GM18508 (cell line): Measurements from ENCODE around the gene ZNF599.
"Not testable (repeated sequence)": the region's sequence is repeated elsewhere in the genome, so short reads cannot be mapped to it uniquely, and the experiment has no call there.

Experiments
- ATAC-seq: cut with Tn5 transposase; IDR thresholded peaks from one replicate; pipeline ENCODE4 v1.9.1; 2021; ENCODE audit warnings: moderate number of reproducible peaks; ENCODE audit not compliant: insufficient read depth, unreplicated experiment

Gene ZNF599

DNA sequence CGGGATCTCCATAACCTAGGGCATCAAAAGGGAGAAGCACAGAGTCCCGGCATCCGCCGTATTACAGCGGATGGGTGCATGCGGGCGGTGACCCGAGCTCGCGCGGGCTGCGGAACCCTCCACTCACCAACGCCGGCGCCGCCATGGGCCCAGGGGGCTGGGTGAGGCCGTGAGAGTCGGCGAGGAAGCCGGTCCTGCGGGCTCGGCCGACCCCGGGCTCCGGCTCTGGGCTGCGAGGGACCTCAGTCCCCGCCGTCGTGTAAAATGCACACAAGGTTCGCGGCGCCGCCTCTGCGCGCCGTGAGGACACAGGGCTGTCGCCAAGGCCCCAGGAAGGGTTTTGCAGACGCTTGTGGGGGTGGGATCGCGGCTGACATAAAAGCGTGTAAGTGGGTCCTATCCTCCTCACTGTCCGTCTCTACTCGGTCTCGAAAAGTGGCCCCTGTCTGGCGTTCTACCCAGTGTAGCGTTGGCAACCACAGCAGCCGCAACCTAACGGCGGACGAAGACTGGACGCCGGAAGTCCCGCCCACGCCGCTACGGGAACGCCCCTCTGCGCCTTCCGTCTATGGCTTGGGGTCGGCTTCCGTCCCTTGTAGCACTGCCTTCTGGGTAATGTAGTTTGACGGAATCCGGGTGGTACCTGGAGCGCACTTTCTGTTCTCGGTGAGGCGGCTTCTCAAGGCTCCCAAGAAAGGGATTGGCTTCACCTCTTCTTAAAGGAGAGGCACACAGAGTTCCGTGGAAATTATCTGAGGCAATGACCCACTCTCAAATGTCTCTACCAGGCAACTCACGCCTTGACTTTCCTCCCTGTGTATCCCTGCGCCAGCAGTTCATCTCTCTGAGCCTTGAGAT, at the start of gene ZNF599:
Gene ZNF599 (minus strand): TSS at position 519 of the 858 bp plus-strand sequence. CDS start 374 bp downstream, at position 145.
- ATAC-seq, result peak; percentile 87

DNA sequence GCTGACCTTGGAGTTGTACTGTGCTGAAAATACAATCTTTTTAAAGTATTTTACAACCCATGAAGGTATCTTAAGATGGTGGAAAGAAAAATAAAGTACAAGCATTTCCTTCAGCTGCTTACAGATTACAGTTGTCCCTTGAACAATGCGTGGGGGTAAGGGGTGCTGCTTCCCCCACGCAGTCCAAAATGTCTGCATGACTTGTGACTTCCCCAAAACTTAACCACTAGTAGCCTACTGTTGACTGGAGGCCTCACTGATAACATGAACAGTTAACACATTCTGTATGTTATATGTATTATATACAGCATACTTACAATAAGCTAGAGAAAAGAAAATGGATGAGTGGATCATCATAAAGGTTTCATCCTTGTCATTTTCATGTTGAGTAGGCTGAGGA, 45.3 kb upstream of the ZNF599 start:
- no peak for ATAC-seq

DNA sequence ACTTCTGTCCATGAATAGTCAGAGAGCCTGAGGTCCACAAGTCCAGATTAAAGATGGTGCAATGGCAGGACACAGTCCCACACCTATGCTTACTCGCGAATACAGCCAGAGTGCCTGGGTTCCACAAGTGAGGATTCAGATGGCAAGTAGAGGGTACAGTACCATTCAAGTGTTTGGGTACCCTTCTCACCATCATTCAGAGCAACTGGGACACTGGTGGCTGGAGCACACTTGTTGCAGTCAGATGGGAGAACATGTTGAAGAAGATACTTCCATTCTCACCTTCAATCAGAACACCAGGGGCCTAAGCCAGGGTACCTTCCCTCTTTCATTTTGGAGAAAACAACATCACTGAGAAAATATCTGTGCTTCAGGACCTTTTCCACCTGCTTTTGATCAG, 43.7 kb upstream of the ZNF599 start:
- ATAC-seq, result no peak

- no peak for ATAC-seq
Measured at GRCh38 chr19:34808566-34808965, 35.6 kb upstream of the ZNF599 start.

- no peak for ATAC-seq
Measured at GRCh38 chr19:34806976-34807860, 34.2 kb upstream of the ZNF599 start.

DNA sequence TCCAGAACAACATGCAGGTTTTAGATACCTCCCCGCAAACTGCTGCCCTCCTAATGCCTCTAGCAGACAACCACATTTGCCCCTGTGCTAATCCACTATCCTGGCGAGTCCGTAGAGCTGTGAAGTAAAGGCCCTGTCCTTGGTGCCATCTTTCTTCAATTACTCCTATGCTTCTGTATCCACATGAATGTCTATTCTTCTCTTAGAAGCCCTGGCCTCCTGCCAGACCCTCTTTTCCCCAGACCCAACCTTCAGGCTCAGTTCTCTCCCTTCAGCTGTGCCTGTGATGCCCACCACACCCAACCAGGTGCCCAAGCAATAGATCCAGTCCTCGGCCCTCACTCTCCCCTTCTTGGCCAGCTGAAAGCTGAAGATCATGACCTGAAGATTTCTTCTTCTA, 31.1 kb upstream of the ZNF599 start:
- ATAC-seq, result no peak

DNA sequence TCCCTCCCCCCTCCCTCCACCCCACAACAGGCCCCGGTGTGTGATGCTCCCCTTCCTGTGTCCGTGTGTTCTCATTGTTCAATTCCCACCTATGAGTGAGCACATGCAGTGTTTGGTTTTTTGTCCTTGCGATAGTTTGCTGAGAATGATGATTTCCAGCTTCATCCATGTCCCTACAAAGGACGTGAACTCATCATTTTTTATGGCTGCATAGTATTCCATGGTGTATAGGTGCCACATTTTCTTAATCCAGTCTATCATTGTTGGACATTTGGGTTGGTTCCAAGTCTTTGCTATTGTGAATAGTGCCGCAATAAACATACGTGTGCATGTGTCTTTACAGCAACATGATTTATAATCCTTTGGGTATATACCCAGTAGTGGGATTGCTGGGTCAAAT, 23.9 kb upstream of the ZNF599 start:
- ATAC-seq, result not testable (repeated sequence)

DNA sequence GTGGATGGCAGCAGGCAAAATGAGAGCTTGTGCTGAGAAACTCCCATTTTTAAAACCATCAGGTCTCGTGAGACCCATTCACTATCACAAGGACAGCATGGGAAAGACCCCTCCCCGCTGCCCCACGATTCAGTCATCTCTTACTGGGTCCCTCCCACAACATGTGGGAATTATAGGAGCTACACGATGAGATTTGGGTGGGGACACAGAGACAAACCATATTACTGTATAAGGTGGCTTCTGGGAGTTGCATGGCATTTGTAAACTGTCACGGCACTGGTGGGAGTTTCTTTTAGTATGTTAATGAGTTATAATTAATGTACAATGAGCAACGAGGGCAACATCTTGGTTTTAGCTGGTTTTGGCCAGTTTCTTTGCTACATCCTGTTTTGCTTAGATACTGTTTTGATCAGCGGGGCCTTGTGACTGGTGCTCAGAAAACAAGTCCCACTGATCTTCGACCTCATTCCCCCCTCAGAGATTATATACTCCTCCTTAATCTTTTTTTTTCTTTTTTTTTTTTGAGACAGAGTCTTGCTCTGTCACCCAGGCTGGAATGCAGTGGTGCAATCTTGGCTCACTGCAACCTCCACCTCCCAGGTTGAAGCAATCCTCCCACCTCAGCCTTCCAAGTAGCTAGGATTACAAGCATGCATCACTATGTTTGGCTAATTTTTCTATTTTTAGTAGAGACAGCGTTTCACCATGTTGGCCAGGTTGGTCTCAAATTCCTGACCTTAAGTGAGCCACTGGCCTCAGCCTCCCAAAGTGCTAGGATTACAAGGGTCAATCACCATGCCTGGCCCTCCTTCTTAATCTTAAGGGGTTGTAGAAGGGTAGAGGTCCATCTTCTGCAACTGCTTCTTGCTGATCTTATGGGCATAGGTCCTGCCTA, 21.3 kb upstream of the ZNF599 start:
- no peak for ATAC-seq

- ATAC-seq, result no peak
Measured at GRCh38 chr19:34793565-34793964, 20.6 kb upstream of the ZNF599 start.

GRCh38 chr19:34788074-34788473, 15.1 kb upstream of the ZNF599 start:
- ATAC-seq, result no peak

DNA sequence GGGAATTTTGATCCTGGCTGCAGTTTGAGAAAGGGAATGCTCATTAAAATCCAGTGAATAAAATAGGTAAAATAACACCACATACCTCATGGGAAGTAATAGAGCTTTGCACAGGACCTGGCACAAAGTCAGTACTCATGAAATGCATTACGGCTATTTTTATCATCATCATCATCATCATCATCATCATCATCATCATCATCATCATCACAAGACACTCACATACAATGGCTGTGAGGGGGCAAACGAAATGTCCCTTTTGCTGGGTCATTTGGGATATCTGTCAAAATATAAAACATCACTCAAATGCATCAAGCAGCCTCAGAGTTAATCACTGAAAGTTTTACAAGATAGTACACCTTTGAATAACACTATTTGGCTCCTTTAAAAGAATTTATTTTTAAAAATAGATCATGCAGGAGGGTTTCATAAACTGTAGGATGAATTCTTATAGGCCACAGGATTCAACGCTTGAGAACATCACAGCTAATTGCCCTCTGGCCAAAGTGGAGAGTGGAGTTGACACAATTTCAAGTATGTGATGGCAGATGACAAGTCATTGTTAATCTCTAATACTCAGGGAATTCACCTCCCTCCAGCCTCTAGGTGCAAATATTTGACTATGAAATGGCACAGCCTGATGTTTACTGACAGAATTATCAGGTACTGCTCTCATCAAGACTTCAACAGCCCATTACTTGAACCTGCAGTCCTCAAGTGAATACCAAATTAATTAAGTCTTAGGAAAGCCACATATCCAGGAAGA, 14.2 kb upstream of the ZNF599 start:
- no peak for ATAC-seq

GRCh38 chr19:34786236-34786635, 13.2 kb upstream of the ZNF599 start:
- no peak for ATAC-seq

DNA sequence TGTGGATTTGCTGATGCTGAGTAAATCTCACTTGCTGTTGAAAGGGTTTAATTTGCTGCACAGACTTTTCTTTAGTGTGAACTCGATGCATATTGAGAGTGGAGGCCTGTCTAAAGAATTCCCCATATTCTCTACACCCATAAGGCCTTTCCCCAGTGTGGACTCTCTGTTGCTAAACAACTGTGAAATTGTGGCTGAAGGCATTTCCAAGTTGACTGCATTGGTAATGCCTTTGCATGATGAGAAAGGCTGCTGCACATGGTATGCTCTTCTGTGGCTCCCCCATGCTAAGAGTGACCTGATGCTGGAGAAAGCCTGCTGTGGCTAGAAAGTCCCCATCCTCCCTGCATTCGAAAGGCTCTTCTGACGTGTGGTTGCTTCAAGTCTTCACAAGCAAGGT, 6.6 kb upstream of the ZNF599 start:
- ATAC-seq, result no peak

DNA sequence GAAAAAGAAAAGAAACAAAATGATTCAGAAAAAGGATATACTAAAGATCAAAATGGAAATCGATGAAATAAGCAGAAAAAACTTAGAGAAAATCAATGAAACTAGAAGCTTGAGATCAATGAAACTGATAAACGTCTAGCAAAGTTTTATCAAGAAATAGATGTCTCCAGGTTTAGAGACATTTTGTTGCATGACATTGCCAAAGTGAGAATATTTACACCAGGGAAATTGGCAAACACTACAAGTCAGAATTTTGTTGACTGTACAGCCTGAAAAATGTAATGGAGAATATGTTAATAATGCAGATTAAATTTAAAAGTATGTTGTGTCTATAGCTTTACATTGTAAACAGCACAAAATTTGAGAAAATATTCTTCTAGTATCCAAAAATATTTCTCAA, 5.3 kb upstream of the ZNF599 start:
- no peak for ATAC-seq

DNA sequence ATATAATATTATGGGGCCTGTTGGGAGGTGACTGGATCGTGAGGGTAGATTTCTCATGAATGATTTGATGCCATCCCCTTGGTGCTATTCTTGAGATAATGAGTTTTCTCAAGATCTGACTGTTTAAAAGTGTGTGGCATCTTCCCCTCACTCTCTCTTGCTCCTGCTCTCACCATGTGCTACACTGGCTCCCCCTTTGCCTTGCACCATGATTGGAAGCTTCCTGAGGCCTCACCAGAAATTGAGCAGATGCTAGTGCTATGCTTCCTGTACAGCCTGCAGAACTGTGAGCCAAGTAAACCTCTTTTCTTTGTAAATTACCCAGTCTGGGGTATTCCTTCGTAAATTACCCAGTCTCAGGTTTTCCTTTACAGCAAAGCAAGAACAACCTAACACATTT, 1.8 kb upstream of the ZNF599 start:
- ATAC-seq, result no peak

DNA sequence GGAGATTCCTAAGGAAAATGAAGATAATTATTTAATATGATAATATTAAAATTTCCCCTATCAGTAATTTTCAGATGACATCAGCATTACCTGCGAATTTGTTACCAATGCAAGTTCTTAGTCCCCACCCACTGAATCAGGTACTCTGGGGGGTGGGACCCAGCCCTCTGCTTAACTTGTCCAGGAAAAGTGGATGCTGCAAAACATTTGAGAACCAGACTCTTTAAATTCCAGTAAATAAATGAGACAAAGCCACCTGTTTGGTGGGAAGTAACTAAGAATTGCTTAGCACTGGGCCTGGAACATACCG, 495 bp upstream of the ZNF599 start:
- ATAC-seq, result no peak

DNA sequence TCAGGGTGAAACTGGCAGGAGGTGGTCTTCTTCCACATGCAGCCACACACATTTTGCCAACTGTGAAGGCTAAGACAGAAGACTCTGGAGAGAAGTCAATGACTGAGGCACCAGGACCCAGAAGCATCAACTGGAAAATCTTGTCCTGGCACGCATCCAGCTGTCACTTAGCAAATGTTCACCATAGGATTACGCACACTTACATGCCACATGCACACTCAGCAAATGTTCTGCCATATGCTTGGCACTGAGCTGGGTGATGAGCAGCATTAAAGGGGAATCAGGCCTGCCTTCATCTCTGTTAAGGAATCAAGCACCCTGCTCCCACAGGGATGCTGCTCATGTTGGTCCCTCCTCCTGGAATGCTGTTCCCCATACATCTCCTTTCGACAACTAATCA, 5.1 kb downstream of the ZNF599 start:
- no peak for ATAC-seq

GRCh38 chr19:34766386-34766785, 6.6 kb downstream of the ZNF599 start:
- ATAC-seq, result no peak

DNA sequence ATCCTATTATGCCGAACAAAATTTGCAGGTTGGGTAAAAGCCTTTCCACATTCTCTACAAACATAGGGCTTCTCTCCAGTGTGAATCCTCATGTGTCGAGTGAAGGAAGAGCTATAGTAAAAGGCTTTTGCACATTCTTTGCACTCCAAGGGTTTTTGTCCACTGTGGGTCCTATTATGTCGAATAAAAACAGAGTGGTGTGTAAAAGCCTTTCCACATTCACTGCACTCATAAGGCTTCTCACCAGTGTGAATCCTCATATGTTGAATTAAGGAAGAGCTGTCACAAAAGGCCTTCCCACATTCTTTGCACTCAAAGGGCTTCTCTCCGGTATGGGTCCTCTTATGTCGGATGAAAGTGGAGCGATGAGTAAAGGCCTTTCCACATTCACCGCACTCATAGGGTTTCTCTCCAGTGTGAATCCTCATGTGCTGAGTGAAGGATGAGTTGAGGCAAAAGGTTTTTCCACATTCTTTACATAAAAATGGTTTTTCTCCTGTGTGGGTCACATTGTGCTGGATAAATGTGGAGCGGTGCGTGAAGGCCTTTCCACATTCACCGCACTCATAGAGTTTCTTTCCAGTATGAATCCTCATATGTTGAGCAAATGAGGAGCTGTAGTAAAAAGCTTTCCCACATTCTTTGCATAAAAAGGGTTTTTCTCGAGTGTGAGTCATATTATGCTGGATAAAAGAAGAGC, 13.6 kb downstream of the ZNF599 start:
- ATAC-seq, result no peak
